Measurements from ENCODE around the gene NAGA.
"Not testable (repeated sequence)": the region's sequence is repeated elsewhere in the genome, so short reads cannot be mapped to it uniquely, and the experiment has no call there.

The NAGA gene

GRCh38 chr22:42074846-42075676 lies 4.4 kb upstream of the NAGA start:
- no peak for DNase-seq (ENCODE audit: low read depth)

- no peak for DNase-seq (ENCODE audit: low read depth)
Observed at GRCh38 chr22:42074132-42074811, 3.7 kb upstream of the NAGA start, which contains the start of gene PHETA2. PHETA2 (plus strand) TSS chr22:42074248; CDS start chr22:42077294, 3,046 bp downstream.

- DNase-seq (ENCODE audit: low read depth), result no peak
Observed at GRCh38 chr22:42073621-42074041, 3.0 kb upstream of the NAGA start.

- no peak for DNase-seq (ENCODE audit: low read depth)
Observed at GRCh38 chr22:42072606-42073330, 2.2 kb upstream of the NAGA start.

- DNase-seq (ENCODE audit: low read depth), result not testable (repeated sequence)
Observed at GRCh38 chr22:42071508-42071907, 896 bp upstream of the NAGA start.

GRCh38 chr22:42069801-42070516 lies 653 bp downstream of the NAGA start:
- no peak for DNase-seq (ENCODE audit: low read depth)

- DNase-seq (ENCODE audit: low read depth), result no peak
Observed at GRCh38 chr22:42068291-42068690, 2.3 kb downstream of the NAGA start.

GRCh38 chr22:42067671-42068251 lies 2.9 kb downstream of the NAGA start:
- no peak for DNase-seq (ENCODE audit: low read depth)

- DNase-seq (ENCODE audit: low read depth), result no peak
Observed at GRCh38 chr22:42066937-42067336, 3.7 kb downstream of the NAGA start.

- DNase-seq (ENCODE audit: low read depth), result no peak
Observed at GRCh38 chr22:42066126-42066761, 4.4 kb downstream of the NAGA start.

- DNase-seq (ENCODE audit: low read depth), result no peak
Observed at GRCh38 chr22:42065438-42066125, 5.0 kb downstream of the NAGA start.

- DNase-seq (ENCODE audit: low read depth), result no peak
Observed at GRCh38 chr22:42064629-42065028, 6.0 kb downstream of the NAGA start.

GRCh38 chr22:42062506-42063170 lies 8.0 kb downstream of the NAGA start:
- DNase-seq (ENCODE audit: low read depth), result no peak

GRCh38 chr22:42061041-42061440 lies 9.6 kb downstream of the NAGA start:
- DNase-seq (ENCODE audit: low read depth), result no peak

GRCh38 chr22:42060489-42060888 lies 10.1 kb downstream of the NAGA start:
- DNase-seq (ENCODE audit: low read depth), result no peak

GRCh38 chr22:42056757-42057511 lies 13.7 kb downstream of the NAGA start:
- DNase-seq (ENCODE audit: low read depth), result no peak

- DNase-seq (ENCODE audit: low read depth), result no peak
Observed at GRCh38 chr22:42052765-42053164, 17.8 kb downstream of the NAGA start.

GRCh38 chr22:42050641-42051180 lies 19.9 kb downstream of the NAGA start:
- DNase-seq (ENCODE audit: low read depth), result no peak

GRCh38 chr22:42041784-42042183 lies 28.8 kb downstream of the NAGA start:
- no peak for DNase-seq (ENCODE audit: low read depth)
